Stimulated activated CD8-positive, alpha-beta memory T cell treated with anti-CD3 and anti-CD28 coated beads, Interleukin-12 subunit alpha, Interleukin-12 subunit beta, amount 100 ng/mL, for 1 hour (primary cell): ENCODE measurements around the gene ONECUT3.
"Not testable (repeated sequence)": the region's sequence is repeated elsewhere in the genome, so short reads cannot be mapped to it uniquely, and the experiment has no call there.

Experiments used
- DNase-seq: peaks from one replicate; pipeline ENCODE4 v3.0.0-alpha.2; 2020; ENCODE audit warnings: low read depth

ONECUT3 gene

DNA sequence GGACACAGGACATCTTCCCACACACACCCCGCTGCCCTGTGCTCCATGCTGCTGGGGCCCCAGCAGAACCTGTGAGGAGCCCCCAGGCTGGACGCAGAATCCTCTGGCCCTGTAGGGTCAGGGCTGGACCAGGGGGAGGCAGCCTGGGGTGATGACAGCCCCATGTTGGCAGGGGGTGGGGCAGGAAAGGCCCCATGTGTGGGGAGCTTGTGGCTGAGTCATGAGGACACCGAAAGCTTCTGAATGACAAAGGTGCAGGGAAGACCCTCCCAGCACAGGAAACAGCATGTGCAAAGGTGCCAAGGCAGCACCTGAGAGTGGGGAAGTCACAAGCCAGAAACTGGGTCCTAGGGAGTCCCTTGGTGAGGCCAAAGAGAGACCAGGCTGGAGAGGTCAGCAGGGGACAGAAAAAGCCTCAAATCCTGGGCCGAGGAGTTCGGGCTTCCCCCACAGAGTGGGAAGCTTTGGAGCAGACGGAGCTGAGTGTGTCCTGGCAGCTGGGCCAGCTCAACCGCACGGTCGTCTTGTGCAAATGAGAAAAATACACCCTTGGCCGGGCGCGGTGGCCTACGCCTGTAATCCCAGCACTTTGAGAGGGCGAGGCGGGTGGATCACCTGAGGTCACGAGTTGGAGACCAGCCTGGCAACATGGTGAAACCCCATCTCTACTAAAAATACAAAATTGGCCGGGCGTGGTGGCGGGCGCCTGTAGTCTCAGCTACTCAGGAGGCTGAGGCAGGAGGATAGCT, 41.3 kb downstream of the ONECUT3 start:
- no peak for DNase-seq

DNA sequence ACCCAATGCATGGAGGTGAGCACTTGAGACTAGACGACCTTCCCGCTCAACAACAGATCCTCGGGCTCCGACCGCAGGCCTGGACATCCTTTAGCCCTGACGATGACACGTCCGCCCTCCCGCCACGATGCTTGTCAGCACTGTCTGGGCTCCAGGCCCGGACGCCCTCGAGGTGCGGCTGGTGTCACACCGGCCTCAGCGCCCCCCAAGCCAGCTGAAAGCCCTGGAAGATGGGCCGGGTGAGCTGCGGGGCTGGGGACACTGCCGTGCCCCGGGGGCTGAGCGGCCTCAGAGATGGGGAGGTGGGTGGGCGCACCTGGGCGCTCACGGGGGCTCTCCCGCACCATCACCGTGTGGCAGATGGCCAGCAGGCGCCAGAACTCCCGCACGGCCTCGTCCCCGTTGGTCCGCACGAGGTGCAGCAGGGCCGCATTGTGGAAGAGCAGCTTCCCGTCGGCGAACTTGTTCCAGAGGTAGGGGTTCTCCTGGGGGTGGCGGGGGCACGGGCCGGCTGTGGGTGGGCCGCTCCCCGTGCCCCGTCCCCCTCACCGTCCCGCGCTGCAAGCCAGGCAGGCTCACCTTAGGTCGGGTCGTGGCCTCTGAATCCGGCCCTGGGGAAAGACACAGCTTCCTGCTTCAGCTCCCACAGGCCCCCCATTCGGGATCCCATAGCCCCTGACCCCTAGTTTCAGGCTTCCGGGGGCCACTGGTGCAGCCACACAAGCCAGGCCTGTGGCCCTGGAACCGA, 43.3 kb downstream of the ONECUT3 start:
- DNase-seq = no peak

- not testable (repeated sequence) for DNase-seq
Observed at GRCh38 chr19:1797313-1797712, 44.0 kb downstream of the ONECUT3 start.

DNA sequence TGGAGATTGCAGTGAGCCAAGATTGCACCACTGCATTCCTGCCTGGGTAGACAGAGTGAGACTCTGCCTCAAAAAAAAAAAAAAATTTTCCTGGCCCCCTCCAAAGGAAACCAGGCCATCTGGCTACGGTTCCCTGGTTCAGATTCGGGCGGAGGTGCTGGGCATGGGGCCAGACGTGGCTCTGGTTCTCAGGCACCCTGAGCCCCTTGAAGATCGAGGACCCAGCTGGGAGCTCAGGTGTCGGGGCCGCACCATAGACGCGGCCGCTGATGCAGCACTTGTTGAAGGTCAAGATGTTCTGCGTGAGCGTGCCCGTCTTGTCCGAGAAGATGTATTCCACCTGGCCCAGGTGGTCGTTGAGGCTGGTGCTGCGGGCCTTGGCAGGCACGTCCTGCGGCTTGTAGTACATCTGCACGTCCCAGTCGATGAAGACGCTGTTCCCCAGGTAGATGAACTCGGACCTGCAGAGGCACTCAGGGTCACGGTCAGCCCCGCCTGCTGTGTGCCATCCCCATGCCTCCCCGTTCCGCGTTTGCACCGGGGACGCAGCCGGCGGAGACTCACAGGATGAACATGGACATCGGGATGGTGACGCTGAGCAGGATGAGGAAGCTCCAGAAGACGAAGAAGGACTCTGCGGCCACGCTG, 46.5 kb downstream of the ONECUT3 start:
- DNase-seq = no peak

DNA sequence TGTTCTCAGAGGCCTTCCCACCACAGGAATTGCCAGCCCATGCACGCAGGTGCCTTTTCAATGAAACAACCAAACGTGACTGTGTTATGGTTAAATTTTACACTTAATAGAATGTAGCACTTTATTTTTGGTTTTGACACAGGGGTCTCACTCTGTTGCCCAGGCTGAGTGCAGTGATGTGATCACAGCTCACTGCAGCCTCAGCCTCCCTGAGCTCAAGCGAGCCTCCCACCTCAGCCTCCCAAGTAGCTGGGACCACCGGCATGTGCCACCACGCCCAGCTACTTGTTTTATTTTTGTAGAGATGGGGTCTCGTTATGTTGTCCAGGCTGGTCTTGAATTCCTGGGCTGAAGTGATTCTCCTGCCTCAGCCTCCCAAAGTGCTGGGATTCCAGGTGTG, 51.6 kb downstream of the ONECUT3 start:
- no peak for DNase-seq

DNA sequence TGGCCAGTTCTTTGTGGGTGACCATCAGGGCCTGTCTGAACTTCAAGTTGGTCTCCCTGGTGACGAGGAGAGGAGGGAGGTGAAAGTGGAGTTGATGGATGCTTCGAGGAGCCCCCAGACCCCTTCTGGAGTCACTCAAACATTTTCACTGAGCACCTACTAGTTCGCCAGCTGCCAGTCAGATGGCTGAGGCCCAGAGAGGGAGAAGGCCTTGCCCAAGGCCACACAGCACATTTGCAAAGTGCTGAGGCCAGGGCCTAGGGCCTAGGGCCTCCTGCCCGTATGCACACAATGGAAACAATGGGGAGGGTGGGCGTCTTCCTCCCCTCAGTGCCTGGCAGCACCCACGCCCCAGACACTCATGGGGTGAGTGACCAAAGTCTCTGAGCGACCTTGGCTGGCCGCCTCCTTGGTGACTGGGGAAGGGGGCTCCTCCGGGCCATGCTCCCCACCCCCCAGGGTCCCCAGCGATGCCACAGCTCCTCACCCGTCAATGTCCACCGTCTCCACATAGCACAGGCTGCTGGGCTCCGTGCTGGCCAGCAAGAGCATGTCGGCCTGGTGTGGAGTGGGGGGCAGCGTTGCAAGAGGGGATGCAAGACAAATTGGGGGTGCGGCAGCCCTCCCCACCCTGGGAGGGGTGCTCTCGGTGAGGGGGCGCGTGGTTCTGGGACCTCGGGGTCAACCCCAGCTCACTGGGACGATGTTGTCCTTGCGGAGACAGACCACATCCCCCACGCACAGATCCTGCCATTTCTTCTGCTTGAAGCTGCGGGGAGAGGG, 52.3 kb downstream of the ONECUT3 start:
- no peak for DNase-seq

- DNase-seq = no peak
Observed at GRCh38 chr19:1806184-1807029, 53.1 kb downstream of the ONECUT3 start.

- DNase-seq = no peak
Observed at GRCh38 chr19:1807030-1807694, 53.9 kb downstream of the ONECUT3 start.

- no peak for DNase-seq
Observed at GRCh38 chr19:1807695-1808394, 54.5 kb downstream of the ONECUT3 start.

DNA sequence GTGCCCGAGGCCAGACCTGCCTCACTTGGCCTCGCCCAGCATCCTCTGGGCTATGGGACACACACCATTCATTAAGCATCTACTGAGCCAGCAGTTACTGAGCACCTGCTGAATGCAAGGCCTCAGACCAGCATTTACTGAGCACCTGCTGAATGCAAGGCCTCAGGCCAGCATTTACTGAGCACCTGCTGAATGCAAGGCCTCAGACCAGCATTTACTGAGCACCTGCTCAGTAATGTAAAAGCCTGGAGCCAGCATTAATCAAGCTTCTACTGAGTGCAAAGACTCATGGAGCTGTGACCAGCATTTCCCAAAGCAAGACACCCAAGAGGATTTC, 55.1 kb downstream of the ONECUT3 start:
- no peak for DNase-seq

DNA sequence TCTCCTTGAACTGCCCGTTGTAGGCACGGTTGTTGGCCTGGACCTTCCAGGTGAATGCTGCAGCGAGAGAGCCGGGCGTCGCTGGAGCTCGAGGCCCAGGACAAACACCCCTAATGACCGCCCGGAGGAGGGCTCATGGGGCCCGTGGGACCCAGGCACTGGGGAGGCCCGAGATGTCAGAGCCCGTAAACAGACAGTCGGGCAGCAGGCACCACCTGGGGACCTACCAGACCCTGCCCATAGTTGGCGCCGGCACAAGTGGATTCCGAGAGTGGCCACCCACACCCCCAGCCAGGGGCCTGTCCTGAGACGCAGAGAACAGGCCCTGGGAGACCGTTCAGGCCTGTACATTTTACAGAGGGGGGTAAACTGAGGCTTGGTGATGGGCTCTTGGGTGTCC, 56.4 kb downstream of the ONECUT3 start:
- DNase-seq = no peak

- DNase-seq = no peak
Observed at GRCh38 chr19:1810439-1811160, 57.3 kb downstream of the ONECUT3 start.

- DNase-seq = peak; percentile 17
Observed at GRCh38 chr19:1811472-1811894, 58.2 kb downstream of the ONECUT3 start.

- DNase-seq = peak; percentile 59
Observed at GRCh38 chr19:1811942-1812425, 58.7 kb downstream of the ONECUT3 start, which contains the start of gene ATP8B3. ATP8B3 (minus strand) TSS chr19:1812276; CDS start chr19:1811736, 540 bp downstream.

GRCh38 chr19:1812426-1813191, 59.3 kb downstream of the ONECUT3 start:
- peak; percentile 64 for DNase-seq

DNA sequence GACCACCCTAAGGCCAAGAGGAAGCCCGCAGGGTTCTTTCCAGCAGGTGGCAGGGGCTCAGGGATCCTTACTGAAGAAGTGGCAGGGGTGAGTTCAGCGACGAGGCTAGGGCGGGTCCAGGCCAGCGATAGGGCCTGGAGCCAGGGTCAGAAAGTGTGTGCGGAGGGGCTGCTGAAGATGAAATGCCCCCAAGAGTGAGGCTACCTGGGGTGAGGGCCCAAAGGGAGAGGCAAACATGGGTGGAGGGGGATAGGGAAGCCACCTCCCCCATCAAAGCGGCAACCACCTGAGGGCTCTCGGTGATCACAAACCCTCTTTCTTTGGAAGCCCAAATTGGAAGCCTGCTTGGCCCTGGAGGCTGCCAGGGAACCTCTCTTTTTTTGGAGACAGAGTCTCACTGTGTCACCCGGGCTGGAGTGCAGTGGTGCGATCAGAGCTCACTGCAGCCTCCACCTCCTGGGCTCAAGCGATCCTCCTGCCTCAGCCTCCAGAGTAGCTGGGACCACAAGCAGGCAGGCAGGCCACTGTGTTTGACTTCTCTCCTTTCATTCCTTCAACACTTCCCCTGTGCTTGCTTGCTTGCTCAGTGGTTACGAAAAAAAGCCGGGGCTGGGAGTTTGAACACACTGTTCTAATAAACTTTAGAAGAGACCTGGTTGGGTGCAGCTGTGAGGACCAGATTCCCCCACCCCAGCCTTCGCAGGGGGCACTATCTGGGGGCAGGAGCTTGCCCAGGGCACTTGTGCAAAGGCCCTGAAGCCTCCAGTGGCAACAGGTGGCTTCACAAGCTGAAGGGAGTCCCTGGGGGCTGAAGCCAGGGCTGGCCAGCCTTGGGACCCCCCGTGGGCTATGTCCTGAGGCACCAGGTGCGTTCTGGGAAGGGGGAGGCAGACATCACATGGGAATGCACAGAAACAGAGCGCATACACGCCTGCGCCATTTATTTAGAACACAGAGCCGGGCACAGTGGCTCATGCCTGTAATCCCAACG, 60.2 kb downstream of the ONECUT3 start:
- no peak for DNase-seq

GRCh38 chr19:1814391-1814790, 61.1 kb downstream of the ONECUT3 start:
- no peak for DNase-seq
